ENCODE measurements around the gene THRB.

THRB gene

GRCh38 chr3:24215502-24215901 lies 279.1 kb downstream of the THRB start:
- no peak for TF ChIP-seq CTCF (IDR thresholded peaks at IDR 0.05; ENCODE audit: extremely low read depth, missing control alignments)
- DNase-seq (ENCODE audit: low spot score) = no peak

GRCh38 chr3:24211381-24211780 lies 283.3 kb downstream of the THRB start:
- DNase-seq (ENCODE audit: low spot score) = no peak
- TF ChIP-seq CTCF (IDR thresholded peaks at IDR 0.05; ENCODE audit: extremely low read depth, missing control alignments) = no peak

GRCh38 chr3:24202071-24202470 lies 292.6 kb downstream of the THRB start:
- DNase-seq (ENCODE audit: low spot score) = no peak
- TF ChIP-seq CTCF (IDR thresholded peaks at IDR 0.05; ENCODE audit: extremely low read depth, missing control alignments) = no peak

GRCh38 chr3:24201301-24201700 lies 293.3 kb downstream of the THRB start:
- TF ChIP-seq CTCF (IDR thresholded peaks at IDR 0.05; ENCODE audit: extremely low read depth, missing control alignments) = no peak
- DNase-seq (ENCODE audit: low spot score) = no peak

- TF ChIP-seq CTCF (IDR thresholded peaks at IDR 0.05; ENCODE audit: extremely low read depth, missing control alignments) = no peak
- no peak for DNase-seq (ENCODE audit: low spot score)
Observed at GRCh38 chr3:24199775-24200247, 294.8 kb downstream of the THRB start.

- DNase-seq (ENCODE audit: low spot score) = no peak
- no peak for TF ChIP-seq CTCF (IDR thresholded peaks at IDR 0.05; ENCODE audit: extremely low read depth, missing control alignments)
Observed at GRCh38 chr3:24199300-24199699, 295.4 kb downstream of the THRB start.

- DNase-seq (ENCODE audit: low spot score) = no peak
- TF ChIP-seq CTCF (IDR thresholded peaks at IDR 0.05; ENCODE audit: extremely low read depth, missing control alignments) = no peak
Observed at GRCh38 chr3:24198728-24199127, 295.9 kb downstream of the THRB start.

Data from GM20000 (cell line).